HG02840 (cell line): ENCODE results near the gene DNER.

Experiments used
- ATAC-seq: cut with Tn5 transposase; IDR thresholded peaks from one replicate; pipeline ENCODE4 v1.9.1; 2021; ENCODE audit warnings: mild to moderate bottlenecking, moderate library complexity, moderate number of reproducible peaks; ENCODE audit not compliant: unreplicated experiment, low FRiP score

Gene DNER

DNA sequence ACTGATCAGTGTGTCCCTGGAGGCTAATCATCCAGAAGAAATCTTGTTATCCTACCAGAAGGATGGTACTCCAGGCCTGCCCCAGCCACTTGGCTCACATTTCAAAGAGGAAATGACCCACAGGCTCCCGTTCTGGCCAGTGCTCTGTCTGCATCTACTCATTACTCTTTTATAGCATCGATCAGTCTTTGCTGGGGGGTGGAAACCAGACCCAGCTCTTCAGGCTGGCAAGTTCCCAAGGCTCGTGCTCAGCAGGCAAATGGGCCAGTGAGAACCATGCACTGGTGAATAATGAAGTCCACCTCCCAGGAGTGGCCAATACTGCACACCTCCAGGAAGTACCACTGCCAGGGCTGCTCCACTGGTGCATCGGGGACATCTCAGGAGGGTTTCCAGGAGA, 38.8 kb downstream of the DNER start:
- ATAC-seq, result no peak

- ATAC-seq, result no peak
Measured at GRCh38 chr2:229674830-229675530, 39.4 kb downstream of the DNER start.

GRCh38 chr2:229673676-229674075, 40.7 kb downstream of the DNER start:
- ATAC-seq, result no peak

DNA sequence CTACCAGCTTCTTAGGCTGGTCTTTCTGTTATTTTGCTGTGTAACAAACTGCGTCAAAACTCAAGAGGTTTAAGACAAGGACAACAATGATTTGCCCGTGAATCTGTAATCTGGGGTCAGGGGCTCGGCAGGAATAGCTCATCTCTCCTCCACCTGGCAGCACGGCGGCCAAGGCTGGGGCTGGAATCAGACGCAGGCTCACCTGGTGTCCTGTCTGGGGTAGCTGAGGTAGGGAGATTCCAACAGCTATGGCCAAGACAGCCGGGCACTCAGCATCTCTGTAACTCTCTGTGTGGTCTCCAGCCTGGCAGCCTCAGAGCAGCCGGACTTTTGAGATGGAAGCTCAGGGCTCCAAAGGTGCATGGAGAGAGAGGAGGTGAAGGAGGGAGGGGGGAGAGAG, 42.3 kb downstream of the DNER start:
- no peak for ATAC-seq

DNA sequence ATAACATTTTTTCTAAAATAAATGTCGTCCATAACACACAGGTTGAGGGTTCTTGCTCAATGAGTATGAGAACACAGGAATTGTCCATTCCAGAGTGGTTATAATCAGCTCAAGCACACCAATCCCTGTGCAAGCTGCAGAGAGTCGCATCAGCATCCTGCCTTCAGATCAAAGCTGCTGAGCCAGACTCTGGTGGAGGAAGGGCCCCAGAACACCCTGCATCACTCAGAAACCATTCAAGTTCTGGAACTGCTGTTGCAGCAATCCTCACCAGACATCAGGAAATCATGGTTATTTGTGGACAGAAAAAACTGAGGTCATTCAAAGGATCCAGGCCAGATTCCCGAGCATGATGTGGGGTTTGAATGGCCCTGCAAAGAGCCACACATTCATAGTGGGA, 44.5 kb downstream of the DNER start:
- no peak for ATAC-seq

DNA sequence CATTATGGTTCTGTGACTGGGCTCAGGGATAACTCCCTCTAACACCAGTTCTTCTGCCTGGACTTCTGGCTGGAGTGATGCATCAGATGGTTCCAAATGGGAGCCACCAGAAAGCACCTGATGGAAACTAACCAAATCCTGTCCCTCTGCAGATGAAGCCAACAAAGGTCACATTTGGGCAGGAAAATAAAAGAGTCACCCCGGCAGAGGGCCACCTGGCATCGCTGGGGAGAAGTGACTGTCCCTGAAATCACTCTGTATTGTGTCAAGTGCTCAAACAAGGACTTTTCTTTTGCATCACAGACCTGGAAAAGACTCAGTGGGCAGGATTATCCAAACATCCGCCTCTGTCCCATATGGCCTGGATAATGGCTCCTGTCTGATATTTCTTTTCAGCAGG, 47.5 kb downstream of the DNER start:
- no peak for ATAC-seq

GRCh38 chr2:229665158-229665557, 49.2 kb downstream of the DNER start:
- ATAC-seq, result no peak

- no peak for ATAC-seq
Measured at GRCh38 chr2:229661478-229661877, 52.9 kb downstream of the DNER start.

DNA sequence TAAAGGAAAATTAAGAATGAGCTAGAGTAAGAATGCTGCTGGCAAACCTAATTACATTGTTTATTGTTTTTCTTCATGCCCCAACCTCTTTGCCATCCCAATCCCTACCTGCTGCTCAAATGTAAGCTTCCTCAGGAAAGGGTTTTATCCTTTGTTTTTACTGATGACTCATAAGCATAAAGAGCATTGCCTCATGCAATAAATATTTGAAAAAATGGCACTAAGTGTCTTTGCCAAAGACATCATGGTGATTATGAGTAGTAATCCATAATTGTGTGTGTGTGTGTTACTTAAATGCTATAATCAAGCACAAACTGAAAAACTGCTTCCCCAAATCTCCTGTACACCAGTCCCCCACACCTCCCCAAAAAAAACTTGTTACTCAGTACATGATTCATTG, 53.4 kb downstream of the DNER start:
- no peak for ATAC-seq

GRCh38 chr2:229660391-229660790, 54.0 kb downstream of the DNER start:
- ATAC-seq, result no peak

- ATAC-seq, result no peak
Measured at GRCh38 chr2:229658004-229658403, 56.4 kb downstream of the DNER start.

GRCh38 chr2:229654437-229654836, 59.9 kb downstream of the DNER start:
- no peak for ATAC-seq

DNA sequence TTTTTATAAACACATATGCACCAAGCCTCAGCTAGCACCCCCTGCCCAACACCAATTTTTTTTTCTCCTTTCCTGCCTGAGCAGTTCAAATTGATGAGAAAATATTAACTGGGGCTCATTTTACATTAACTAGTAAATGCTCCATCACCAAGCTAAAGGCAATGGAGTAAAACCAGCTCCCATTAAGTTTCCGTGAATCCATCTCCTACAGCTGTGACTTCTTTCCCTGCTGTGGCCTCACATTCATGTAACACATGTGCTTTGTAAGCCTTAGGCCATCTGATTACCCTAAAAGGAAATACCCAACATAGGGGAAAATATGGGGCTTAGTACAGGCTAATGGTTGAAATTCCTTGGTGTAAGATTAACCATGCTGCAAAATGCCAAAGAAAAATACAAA, 60.8 kb downstream of the DNER start:
- ATAC-seq, result no peak

DNA sequence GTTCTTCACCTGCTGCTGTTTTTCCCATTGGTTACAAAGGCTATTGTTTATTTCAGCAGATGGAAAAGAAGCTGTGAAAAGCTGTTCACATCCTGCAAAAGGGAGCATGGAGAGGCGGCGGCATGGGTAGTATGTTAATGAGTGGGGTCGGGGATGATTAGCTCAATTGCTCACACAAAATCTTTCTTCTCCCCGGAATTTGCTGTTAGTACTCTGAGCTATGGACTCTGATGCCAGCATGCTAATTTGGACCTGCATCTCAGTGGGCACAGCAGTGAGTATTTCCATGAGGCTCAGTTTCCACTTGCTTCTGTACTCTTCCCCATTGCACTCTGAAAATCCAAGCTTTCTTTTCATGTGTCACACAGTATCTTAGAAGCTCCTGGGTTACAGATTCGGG, 61.6 kb downstream of the DNER start:
- no peak for ATAC-seq

GRCh38 chr2:229650901-229651300, 63.5 kb downstream of the DNER start:
- no peak for ATAC-seq

DNA sequence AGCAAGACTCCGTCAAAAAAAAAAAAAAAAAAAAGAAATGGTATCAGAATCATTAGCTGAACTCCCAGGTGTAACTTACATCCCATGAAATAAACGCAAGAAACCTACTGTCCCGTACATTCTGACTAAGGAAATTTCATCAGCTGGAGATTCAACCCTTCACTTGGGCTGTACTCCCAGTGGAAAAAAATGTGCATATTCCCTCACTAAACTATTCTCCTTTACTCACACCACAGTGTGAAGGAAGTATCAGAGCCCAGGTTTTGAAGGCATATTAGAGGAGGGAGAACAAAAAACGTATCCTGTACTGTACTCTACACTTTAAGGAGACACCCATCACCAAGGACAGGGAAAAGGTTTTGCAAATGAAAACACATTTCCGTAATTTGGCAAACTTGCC, 64.3 kb downstream of the DNER start:
- ATAC-seq, result no peak

DNA sequence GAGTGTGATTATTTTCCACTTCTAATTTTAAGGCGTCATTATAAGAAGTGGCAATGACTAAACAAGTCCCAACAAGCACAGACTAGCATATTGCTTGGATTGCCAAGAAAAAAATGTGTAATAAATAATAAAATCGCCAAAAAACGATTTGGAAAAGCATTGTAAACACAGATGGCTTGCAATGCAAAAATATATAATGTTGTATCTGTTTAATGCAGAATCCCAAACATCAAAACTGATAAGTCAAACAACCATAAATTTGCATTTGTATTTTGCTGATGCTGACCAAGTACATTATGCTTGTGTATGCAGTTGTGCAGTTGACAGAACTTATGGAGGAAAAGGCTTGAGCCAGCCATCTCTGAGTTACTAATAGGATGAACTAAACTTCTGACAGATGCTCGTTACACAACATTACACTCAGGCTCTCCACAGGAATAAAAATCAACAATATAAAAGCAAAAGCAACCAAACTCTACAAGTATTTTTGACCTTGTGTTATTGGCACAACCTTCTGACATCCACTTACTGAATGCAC, 68.1 kb downstream of the DNER start:
- ATAC-seq, result no peak

- no peak for ATAC-seq
Measured at GRCh38 chr2:229642371-229642770, 72.0 kb downstream of the DNER start.

- no peak for ATAC-seq
Measured at GRCh38 chr2:229641676-229642075, 72.7 kb downstream of the DNER start.

- no peak for ATAC-seq
Measured at GRCh38 chr2:229640636-229641035, 73.7 kb downstream of the DNER start.

DNA sequence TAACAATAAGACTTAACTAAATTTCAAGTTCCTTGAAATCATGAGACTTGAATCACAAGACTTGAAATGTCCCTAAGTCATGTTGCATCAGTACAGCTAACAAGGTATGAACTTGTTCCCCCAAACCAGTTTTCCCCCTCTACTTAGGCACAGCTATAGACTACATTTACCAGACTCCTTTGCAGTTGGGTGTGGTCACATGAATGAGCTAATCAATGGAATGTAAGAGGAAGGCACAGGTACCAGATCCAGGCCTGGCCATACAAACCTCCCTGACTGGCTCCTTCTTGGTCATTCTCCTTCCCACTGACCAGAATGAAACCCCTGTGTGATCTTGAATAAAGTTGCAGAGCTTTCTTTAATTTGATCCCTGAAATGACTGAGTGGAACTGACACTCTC, 77.8 kb downstream of the DNER start:
- no peak for ATAC-seq

GRCh38 chr2:229635371-229635680, 79.0 kb downstream of the DNER start:
- no peak for ATAC-seq
